KMS-11 (cell line): ENCODE results near the gene NEK1.

Experiments
- H2AFZ ChIP-seq: fragments of 200-600 bp; sonication (generic); 2 replicates; pipeline ENCODE4 v1.6.1; 2016; ENCODE audit warnings: antibody characterized with exemption, mixed run types, low read depth
- H3K27ac ChIP-seq: fragments of 200-600 bp; sonication (generic); 2 replicates; pipeline ENCODE4 v1.6.1; 2016; ENCODE audit warnings: mild to moderate bottlenecking, mixed run types
- H3K27me3 ChIP-seq: fragments of 200-600 bp; sonication (generic); 2 replicates; pipeline ENCODE4 v1.6.1; 2017; ENCODE audit warnings: mild to moderate bottlenecking, low read depth, mixed run types, moderate library complexity; ENCODE audit not compliant: insufficient read depth
- H3K36me3 ChIP-seq: fragments of 200-600 bp; sonication (generic); 2 replicates; pipeline ENCODE4 v1.6.1; 2017; ENCODE audit warnings: mild to moderate bottlenecking, mixed run types; ENCODE audit not compliant: insufficient read depth
- H3K4me1 ChIP-seq: fragments of 200-600 bp; sonication (generic); 2 replicates; pipeline ENCODE4 v1.6.1; 2016; ENCODE audit warnings: mild to moderate bottlenecking, low read depth, mixed run types; ENCODE audit not compliant: poor library complexity, severe bottlenecking
- H3K4me2 ChIP-seq: fragments of 200-600 bp; sonication (generic); 2 replicates; pipeline ENCODE4 v1.7.0; 2016; ENCODE audit warnings: mild to moderate bottlenecking, mixed run types
- H3K4me3 ChIP-seq: fragments of 200-600 bp; sonication (generic); IDR thresholded peaks from 2 replicates; pipeline ENCODE4 v1.6.1; 2017; ENCODE audit warnings: low read depth, low read length, mixed read lengths; ENCODE audit not compliant: insufficient read depth
- H3K79me2 ChIP-seq: fragments of 200-600 bp; sonication (generic); 2 replicates; pipeline ENCODE4 v1.6.1; 2016; ENCODE audit warnings: low read depth, mixed run types; ENCODE audit not compliant: insufficient read depth
- H3K9ac ChIP-seq: fragments of 200-600 bp; sonication (generic); 2 replicates; pipeline ENCODE4 v1.6.1; 2016; ENCODE audit warnings: mild to moderate bottlenecking, mixed run types
- H4K20me1 ChIP-seq: fragments of 200-600 bp; sonication (generic); 2 replicates; pipeline ENCODE4 v1.6.1; 2016; ENCODE audit warnings: mild to moderate bottlenecking, mixed run types; ENCODE audit not compliant: insufficient read depth
- TF ChIP-seq, protein P1 (sequence below): fragments of 200-600 bp; sonication (generic); conservative IDR thresholded peaks from 2 replicates; pipeline ENCODE4 v1.6.1; 2017; ENCODE audit warnings: low read depth, mild to moderate bottlenecking, antibody characterized with exemption, low read length, moderate library complexity, mixed read lengths

Gene NEK1

GRCh38 chr4:169418846-169419245, 193.5 kb downstream of the NEK1 start:
- H3K79me2 ChIP-seq: no peaks in the 10 kb centered on the region

DNA sequence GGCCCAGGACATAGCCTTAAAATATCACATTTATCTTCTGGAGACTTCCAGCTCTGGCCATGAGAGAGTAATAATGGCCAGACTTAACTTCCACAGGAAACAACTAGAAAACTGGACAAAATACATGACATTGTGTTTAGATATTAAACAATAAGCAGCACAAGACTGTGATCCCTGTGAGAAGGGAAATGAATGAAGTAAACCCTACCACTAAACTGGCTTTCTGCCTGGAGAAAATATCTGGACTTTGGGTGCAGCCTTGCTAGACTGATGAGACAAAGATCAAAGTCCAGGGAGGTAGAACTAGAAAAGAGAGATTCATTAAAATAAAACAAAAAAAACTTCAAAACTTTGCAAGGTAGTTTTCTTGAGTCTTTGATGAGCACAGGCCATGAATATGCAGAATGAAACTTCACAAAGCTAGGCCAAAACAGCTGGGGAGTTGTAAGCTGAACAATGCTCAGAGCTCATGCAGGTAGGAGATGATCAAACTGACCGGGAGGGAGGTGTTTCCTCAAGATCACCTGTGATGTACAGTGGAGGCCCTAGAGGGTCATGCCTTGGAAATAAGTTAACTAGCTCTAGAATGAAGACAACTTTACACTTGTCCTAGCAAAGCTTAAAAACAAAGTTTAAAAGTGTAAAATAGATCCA, 194.6 kb downstream of the NEK1 start:
- TF ChIP-seq, protein P1, sequence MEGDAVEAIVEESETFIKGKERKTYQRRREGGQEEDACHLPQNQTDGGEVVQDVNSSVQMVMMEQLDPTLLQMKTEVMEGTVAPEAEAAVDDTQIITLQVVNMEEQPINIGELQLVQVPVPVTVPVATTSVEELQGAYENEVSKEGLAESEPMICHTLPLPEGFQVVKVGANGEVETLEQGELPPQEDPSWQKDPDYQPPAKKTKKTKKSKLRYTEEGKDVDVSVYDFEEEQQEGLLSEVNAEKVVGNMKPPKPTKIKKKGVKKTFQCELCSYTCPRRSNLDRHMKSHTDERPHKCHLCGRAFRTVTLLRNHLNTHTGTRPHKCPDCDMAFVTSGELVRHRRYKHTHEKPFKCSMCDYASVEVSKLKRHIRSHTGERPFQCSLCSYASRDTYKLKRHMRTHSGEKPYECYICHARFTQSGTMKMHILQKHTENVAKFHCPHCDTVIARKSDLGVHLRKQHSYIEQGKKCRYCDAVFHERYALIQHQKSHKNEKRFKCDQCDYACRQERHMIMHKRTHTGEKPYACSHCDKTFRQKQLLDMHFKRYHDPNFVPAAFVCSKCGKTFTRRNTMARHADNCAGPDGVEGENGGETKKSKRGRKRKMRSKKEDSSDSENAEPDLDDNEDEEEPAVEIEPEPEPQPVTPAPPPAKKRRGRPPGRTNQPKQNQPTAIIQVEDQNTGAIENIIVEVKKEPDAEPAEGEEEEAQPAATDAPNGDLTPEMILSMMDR: no peak
- Histone ChIP-seq H4K20me1 (no peaks in the 10 kb centered on the region), H3K27ac (no peak overlapping the region), H3K36me3 (no peaks in the 10 kb centered on the region), H2AFZ (no peak overlapping the region), H3K79me2 (no peaks in the 10 kb centered on the region), H3K9ac (no peak overlapping the region), H3K4me1 (no peaks in the 10 kb centered on the region), H3K27me3 (no peaks in the 10 kb centered on the region), H3K4me2 (no peak overlapping the region), H3K4me3 (no peak overlapping the region)

More at GRCh38 chr4:169418846-169419245, 193.5 kb downstream of the NEK1 start:
- no peak overlapping the region for H3K4me3 ChIP-seq
- no peak overlapping the region for H3K9ac ChIP-seq
- no peak overlapping the region for H3K27ac ChIP-seq
- H3K36me3 ChIP-seq: no peaks in the 10 kb centered on the region
- H3K4me2 ChIP-seq: no peak overlapping the region
- H3K4me1 ChIP-seq: no peaks in the 10 kb centered on the region
- H2AFZ ChIP-seq: no peak overlapping the region
- TF ChIP-seq, protein P1: no peak
- no peaks in the 10 kb centered on the region for H4K20me1 ChIP-seq
- no peaks in the 10 kb centered on the region for H3K27me3 ChIP-seq

DNA sequence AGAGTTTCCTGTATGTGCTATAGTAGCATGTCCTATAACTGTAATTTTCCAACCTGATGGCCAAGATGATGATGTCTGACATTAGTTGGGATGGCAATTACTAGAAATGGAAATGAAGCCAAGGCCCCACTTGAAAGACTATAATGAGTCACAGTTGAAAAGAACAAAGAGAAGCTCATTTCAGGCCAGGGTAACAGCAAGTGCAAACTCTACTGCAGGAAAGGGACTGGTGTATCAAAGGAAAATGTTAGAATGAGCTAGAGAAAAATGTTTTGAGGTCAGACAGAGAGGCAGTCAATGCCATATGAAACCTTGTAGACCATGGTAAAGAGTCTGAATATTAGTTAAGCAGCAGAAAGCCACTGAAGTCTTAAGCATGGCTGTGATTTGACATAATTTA, 195.4 kb downstream of the NEK1 start:
- Histone ChIP-seq H3K4me1 (no peaks in the 10 kb centered on the region), H4K20me1 (no peaks in the 10 kb centered on the region), H3K36me3 (no peaks in the 10 kb centered on the region), H3K4me2 (no peak overlapping the region), H3K9ac (no peak overlapping the region), H3K4me3 (no peak overlapping the region), H2AFZ (no peak overlapping the region), H3K27me3 (no peaks in the 10 kb centered on the region), H3K27ac (no peak overlapping the region), H3K79me2 (no peaks in the 10 kb centered on the region)
- TF ChIP-seq, protein P1: no peak

DNA sequence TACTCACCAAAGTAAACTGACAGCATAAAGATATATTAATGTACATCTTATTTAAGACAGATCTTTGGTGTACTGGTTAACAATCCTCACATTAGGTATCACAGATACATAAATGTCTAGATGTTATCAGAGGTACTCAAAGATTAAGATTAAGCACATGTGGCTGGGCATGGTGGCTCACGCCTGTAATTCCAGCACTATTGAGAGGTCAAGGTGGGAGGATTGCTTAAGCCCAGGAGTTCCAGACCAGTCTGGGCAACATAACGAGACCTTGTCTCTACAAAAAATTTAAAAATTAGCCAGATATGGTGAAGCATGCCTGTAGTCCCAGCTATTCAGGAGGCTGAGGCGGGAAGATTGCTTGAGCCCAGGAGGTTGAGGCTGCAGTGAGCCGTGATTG, 195.9 kb downstream of the NEK1 start:
- Histone ChIP-seq H3K4me3 (no peak overlapping the region), H3K79me2 (no peaks in the 10 kb centered on the region), H3K4me1 (no peaks in the 10 kb centered on the region), H3K27ac (no peak overlapping the region), H3K36me3 (no peaks in the 10 kb centered on the region), H3K27me3 (no peaks in the 10 kb centered on the region), H3K9ac (no peak overlapping the region), H4K20me1 (no peaks in the 10 kb centered on the region), H2AFZ (no peak overlapping the region), H3K4me2 (no peak overlapping the region)
- TF ChIP-seq, protein P1: no peak
